Measurements from ENCODE around the gene TRAT1.

DNA sequence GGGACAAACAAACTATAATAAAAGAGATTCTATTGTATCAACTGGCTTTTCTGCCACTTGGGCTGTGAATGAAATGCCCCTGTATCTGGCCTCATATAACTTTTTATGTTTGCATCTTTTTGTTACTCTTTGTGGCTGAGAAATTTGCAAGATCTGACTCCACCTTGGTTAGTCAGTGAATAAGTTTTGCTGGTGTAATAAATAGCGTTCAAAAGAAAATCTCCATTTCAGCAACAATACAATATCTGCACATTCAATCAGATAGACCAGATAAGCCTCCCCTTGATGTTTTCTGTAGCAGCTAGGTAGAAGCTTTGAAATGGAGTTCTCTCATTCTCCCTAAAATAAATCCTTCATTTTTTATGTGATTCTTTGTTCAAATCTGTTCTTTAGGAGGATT, 12.0 kb downstream of the TRAT1 start:
- TF ChIP-seq GATA2 (IDR thresholded peaks at IDR 0.05; ENCODE audit: low read depth, low read length): no peak
- TF ChIP-seq GATA3 (IDR thresholded peaks at IDR 0.05; ENCODE audit: low read depth, low read length): no peak
